HEK293 (cell line): ENCODE measurements around the gene PEX6.

Experiments
- CTCF ChIA-PET: fragments of 350-600 bp; formaldehyde crosslinking; extraction: SDS; loops from one replicate; lab custom pipeline; 2021; ENCODE audit warnings: antibody characterized with exemption; lab: Yijun Ruan, JAX
- POLR2A ChIA-PET: fragments of 300-600 bp; formaldehyde crosslinking; extraction: SDS; loops from one replicate; lab custom pipeline; 2020; ENCODE audit warnings: antibody characterized with exemption, inconsistent platforms; lab: Yijun Ruan, JAX
- H3K27ac ChIP-seq: fragments of 200-500 bp; sonication (Bioruptor generic); 2 replicates; pipeline ENCODE4 v1.5.1; 2014; ENCODE audit warnings: low read depth, low read length, control low read depth, inconsistent platforms; ENCODE audit errors: extremely low read depth
- H3K36me3 ChIP-seq, 2 experiments: fragments of 200-500 bp in 1 of 2; sonication (Bioruptor generic) in 1 of 2; 1 replicate in 1 of 2; 2 replicates in 1 of 2; pipeline ENCODE4 v1.5.1; 2014 to 2017; ENCODE audit warnings: inconsistent platforms in 2 of 2, low read length in 2 of 2; ENCODE audit not compliant: control insufficient read depth in 2 of 2, insufficient read depth in 1 of 2
- H3K4me1 ChIP-seq: fragments of 200-500 bp; sonication (Bioruptor generic); 2 replicates; pipeline ENCODE4 v1.5.1; 2014; ENCODE audit warnings: mild to moderate bottlenecking, low read length, inconsistent platforms; ENCODE audit not compliant: control insufficient read depth, insufficient read depth
- H3K4me3 ChIP-seq: 2 replicates; pipeline ENCODE4 v1.5.1; 2011; ENCODE audit warnings: low read depth, mild to moderate bottlenecking, control low read depth, low read length, moderate library complexity
- H3K9me3 ChIP-seq: fragments of 200-500 bp; sonication (Bioruptor generic); 2 replicates; pipeline ENCODE4 v1.5.1; 2014; ENCODE audit warnings: low read depth, low read length, inconsistent platforms; ENCODE audit not compliant: control insufficient read depth, insufficient read depth
- GFI1B ChIP-seq: fragments of 450-650 bp; formaldehyde crosslinking; IDR thresholded peaks from 2 replicates; pipeline ENCODE4 v1.5.1; 2016; ENCODE audit warnings: missing biosample characterization, missing genetic modification characterization
- KLF1 ChIP-seq: fragments of 450-650 bp; formaldehyde crosslinking; IDR thresholded peaks from 2 replicates; pipeline ENCODE4 v1.5.1; 2016; ENCODE audit warnings: missing biosample characterization, missing genetic modification characterization
- SP3 ChIP-seq: fragments of 450-650 bp; formaldehyde crosslinking; IDR thresholded peaks from 2 replicates; pipeline ENCODE4 v1.5.1; 2016; ENCODE audit warnings: missing biosample characterization, missing genetic modification characterization
- ZNF121 ChIP-seq: fragments of 450-650 bp; formaldehyde crosslinking; IDR thresholded peaks from 2 replicates; pipeline ENCODE4 v1.5.1; 2016; ENCODE audit warnings: missing biosample characterization, missing genetic modification characterization
- ZNF140 ChIP-seq: fragments of 450-650 bp; formaldehyde crosslinking; IDR thresholded peaks from 2 replicates; pipeline ENCODE4 v1.5.1; 2016; ENCODE audit warnings: missing biosample characterization, missing genetic modification characterization
- ZNF24 ChIP-seq: fragments of 450-650 bp; formaldehyde crosslinking; IDR thresholded peaks from 2 replicates; pipeline ENCODE4 v1.5.1; 2016; ENCODE audit warnings: missing biosample characterization, missing genetic modification characterization
- ZNF501 ChIP-seq: fragments of 450-650 bp; formaldehyde crosslinking; IDR thresholded peaks from 2 replicates; pipeline ENCODE4 v1.5.1; 2016; ENCODE audit warnings: missing biosample characterization, missing genetic modification characterization
- ZNF610 ChIP-seq: fragments of 450-650 bp; formaldehyde crosslinking; IDR thresholded peaks from 2 replicates; pipeline ENCODE4 v1.5.1; 2016; ENCODE audit warnings: missing biosample characterization, missing genetic modification characterization, borderline replicate concordance
- ZNF626 ChIP-seq: fragments of 450-650 bp; sonication (Bioruptor Pico); formaldehyde crosslinking; IDR thresholded peaks from 2 replicates; pipeline ENCODE4 v1.5.1; 2018; ENCODE audit warnings: missing biosample characterization, missing genetic modification characterization, inconsistent platforms
- ZNF629 ChIP-seq: fragments of 450-650 bp; formaldehyde crosslinking; IDR thresholded peaks from 2 replicates; pipeline ENCODE4 v1.5.1; 2017; ENCODE audit warnings: missing biosample characterization, missing genetic modification characterization
- ZNF660 ChIP-seq: fragments of 450-650 bp; IDR thresholded peaks from 2 replicates; pipeline ENCODE4 v1.5.1; 2018; ENCODE audit warnings: missing biosample characterization, mild to moderate bottlenecking, missing genetic modification characterization
- ZNF664 ChIP-seq: fragments of 450-650 bp; formaldehyde crosslinking; IDR thresholded peaks from 2 replicates; pipeline ENCODE4 v1.5.1; 2016; ENCODE audit warnings: missing biosample characterization, missing genetic modification characterization
- ZNF792 ChIP-seq: fragments of 450-650 bp; formaldehyde crosslinking; IDR thresholded peaks from 2 replicates; pipeline ENCODE4 v1.5.1; 2016; ENCODE audit warnings: missing biosample characterization, missing genetic modification characterization
- TF ChIP-seq, protein P1 (sequence below): fragments of 450-650 bp; formaldehyde crosslinking; IDR thresholded peaks from 2 replicates; pipeline ENCODE4 v1.5.1; 2016; ENCODE audit warnings: missing biosample characterization, missing genetic modification characterization
- TF ChIP-seq, protein P2 (sequence below): fragments of 450-650 bp; formaldehyde crosslinking; IDR thresholded peaks from 2 replicates; pipeline ENCODE4 v1.5.1; 2016; ENCODE audit warnings: missing biosample characterization, missing genetic modification characterization
- TF ChIP-seq, protein P3 (sequence below): fragments of 450-650 bp; formaldehyde crosslinking; IDR thresholded peaks from 2 replicates; pipeline ENCODE4 v1.5.1; 2016; ENCODE audit warnings: missing biosample characterization, missing genetic modification characterization
- TF ChIP-seq, protein P4 (sequence below): fragments of 450-650 bp; formaldehyde crosslinking; IDR thresholded peaks from 2 replicates; pipeline ENCODE4 v1.5.1; 2016; ENCODE audit warnings: missing biosample characterization, missing genetic modification characterization
- TF ChIP-seq, protein P5 (sequence below): fragments of 450-650 bp; formaldehyde crosslinking; IDR thresholded peaks from 2 replicates; pipeline ENCODE4 v1.5.1; 2017; ENCODE audit warnings: missing biosample characterization, missing genetic modification characterization
- TF ChIP-seq, protein P6 (sequence below): fragments of 450-650 bp; formaldehyde crosslinking; IDR thresholded peaks from 2 replicates; pipeline ENCODE4 v1.5.1; 2016; ENCODE audit warnings: missing biosample characterization, missing genetic modification characterization
- TF ChIP-seq, protein P7 (sequence below): fragments of 450-650 bp; formaldehyde crosslinking; IDR thresholded peaks from 2 replicates; pipeline ENCODE4 v1.5.1; 2016; ENCODE audit warnings: missing biosample characterization, missing genetic modification characterization

Gene PEX6, protein sequence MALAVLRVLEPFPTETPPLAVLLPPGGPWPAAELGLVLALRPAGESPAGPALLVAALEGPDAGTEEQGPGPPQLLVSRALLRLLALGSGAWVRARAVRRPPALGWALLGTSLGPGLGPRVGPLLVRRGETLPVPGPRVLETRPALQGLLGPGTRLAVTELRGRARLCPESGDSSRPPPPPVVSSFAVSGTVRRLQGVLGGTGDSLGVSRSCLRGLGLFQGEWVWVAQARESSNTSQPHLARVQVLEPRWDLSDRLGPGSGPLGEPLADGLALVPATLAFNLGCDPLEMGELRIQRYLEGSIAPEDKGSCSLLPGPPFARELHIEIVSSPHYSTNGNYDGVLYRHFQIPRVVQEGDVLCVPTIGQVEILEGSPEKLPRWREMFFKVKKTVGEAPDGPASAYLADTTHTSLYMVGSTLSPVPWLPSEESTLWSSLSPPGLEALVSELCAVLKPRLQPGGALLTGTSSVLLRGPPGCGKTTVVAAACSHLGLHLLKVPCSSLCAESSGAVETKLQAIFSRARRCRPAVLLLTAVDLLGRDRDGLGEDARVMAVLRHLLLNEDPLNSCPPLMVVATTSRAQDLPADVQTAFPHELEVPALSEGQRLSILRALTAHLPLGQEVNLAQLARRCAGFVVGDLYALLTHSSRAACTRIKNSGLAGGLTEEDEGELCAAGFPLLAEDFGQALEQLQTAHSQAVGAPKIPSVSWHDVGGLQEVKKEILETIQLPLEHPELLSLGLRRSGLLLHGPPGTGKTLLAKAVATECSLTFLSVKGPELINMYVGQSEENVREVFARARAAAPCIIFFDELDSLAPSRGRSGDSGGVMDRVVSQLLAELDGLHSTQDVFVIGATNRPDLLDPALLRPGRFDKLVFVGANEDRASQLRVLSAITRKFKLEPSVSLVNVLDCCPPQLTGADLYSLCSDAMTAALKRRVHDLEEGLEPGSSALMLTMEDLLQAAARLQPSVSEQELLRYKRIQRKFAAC

GRCh38 chr6:42978839-42979522 is at the start of gene PEX6:
Gene PEX6 (minus strand): TSS chr6:42979181. CDS start chr6:42979150, 31 bp downstream.
- CTCF ChIA-PET: interaction anchor here (0.5 to 1.5 kb wide), 14 partner anchors 9 to 1360 kb away, joined by 3 to 6 read pairs (median 3); partner anchors contain the start of genes CUL7, KLC4 and MRPL2
- H3K4me1 ChIP-seq: no peaks in the 10 kb centered on the region
- no peaks in the 10 kb centered on the region for H3K9me3 ChIP-seq
- peak within 1 kb of the TSS; percentile 88 for H3K4me3 ChIP-seq
- H3K27ac ChIP-seq: peak within 1 kb of the TSS; percentile 84
- POLR2A ChIA-PET: interaction anchor here (0.6 to 3.4 kb wide), 23 partner anchors 8 to 234 kb away, joined by 3 to 46 read pairs (median 4); partner anchors contain the start of genes CNPY3, CUL7, KLC4 and KLHDC3
- H3K36me3 ChIP-seq: peaks cover 5 to 12% of the 10 kb centered on the region in 2 experiments; a peak in 2 of 3 replicates
- TF ChIP-seq KLF1 (tag by site-specific recombination) (peak; percentile 6; the same call in 1 of the 2 replicates), ZNF664 (tag by site-specific recombination) (no peak), ZNF610 (tag by site-specific recombination) (no peak), ZNF792 (no peak), ZNF140 (no peak), ZNF501 (peak; percentile 83; the same call in 1 of the 2 replicates), ZNF121 (tag by site-specific recombination) (no peak), SP3 (tag by site-specific recombination) (peak; percentile 40; the same call in 1 of the 2 replicates), ZNF660 (0 out of 2 replicates have a peak, but pooled peaks have one; percentile 19), GFI1B (tag by site-specific recombination) (no peak), ZNF626 (no peak), ZNF629 (tag by site-specific recombination) (peak; percentile 87), ZNF24 (tag by site-specific recombination) (0 out of 2 replicates have a peak, but pooled peaks have one; percentile 55)
- TF ChIP-seq, protein P1, sequence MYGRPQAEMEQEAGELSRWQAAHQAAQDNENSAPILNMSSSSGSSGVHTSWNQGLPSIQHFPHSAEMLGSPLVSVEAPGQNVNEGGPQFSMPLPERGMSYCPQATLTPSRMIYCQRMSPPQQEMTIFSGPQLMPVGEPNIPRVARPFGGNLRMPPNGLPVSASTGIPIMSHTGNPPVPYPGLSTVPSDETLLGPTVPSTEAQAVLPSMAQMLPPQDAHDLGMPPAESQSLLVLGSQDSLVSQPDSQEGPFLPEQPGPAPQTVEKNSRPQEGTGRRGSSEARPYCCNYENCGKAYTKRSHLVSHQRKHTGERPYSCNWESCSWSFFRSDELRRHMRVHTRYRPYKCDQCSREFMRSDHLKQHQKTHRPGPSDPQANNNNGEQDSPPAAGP (tag by site-specific recombination): 0 out of 2 replicates have a peak, but pooled peaks have one; percentile 33
- TF ChIP-seq, protein P2, sequence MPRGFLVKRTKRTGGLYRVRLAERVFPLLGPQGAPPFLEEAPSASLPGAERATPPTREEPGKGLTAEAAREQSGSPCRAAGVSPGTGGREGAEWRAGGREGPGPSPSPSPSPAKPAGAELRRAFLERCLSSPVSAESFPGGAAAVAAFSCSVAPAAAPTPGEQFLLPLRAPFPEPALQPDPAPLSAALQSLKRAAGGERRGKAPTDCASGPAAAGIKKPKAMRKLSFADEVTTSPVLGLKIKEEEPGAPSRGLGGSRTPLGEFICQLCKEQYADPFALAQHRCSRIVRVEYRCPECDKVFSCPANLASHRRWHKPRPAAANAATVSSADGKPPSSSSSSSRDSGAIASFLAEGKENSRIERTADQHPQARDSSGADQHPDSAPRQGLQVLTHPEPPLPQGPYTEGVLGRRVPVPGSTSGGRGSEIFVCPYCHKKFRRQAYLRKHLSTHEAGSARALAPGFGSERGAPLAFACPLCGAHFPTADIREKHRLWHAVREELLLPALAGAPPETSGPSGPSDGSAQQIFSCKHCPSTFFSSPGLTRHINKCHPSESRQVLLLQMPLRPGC (tag by site-specific recombination): no peak
- TF ChIP-seq, protein P3, sequence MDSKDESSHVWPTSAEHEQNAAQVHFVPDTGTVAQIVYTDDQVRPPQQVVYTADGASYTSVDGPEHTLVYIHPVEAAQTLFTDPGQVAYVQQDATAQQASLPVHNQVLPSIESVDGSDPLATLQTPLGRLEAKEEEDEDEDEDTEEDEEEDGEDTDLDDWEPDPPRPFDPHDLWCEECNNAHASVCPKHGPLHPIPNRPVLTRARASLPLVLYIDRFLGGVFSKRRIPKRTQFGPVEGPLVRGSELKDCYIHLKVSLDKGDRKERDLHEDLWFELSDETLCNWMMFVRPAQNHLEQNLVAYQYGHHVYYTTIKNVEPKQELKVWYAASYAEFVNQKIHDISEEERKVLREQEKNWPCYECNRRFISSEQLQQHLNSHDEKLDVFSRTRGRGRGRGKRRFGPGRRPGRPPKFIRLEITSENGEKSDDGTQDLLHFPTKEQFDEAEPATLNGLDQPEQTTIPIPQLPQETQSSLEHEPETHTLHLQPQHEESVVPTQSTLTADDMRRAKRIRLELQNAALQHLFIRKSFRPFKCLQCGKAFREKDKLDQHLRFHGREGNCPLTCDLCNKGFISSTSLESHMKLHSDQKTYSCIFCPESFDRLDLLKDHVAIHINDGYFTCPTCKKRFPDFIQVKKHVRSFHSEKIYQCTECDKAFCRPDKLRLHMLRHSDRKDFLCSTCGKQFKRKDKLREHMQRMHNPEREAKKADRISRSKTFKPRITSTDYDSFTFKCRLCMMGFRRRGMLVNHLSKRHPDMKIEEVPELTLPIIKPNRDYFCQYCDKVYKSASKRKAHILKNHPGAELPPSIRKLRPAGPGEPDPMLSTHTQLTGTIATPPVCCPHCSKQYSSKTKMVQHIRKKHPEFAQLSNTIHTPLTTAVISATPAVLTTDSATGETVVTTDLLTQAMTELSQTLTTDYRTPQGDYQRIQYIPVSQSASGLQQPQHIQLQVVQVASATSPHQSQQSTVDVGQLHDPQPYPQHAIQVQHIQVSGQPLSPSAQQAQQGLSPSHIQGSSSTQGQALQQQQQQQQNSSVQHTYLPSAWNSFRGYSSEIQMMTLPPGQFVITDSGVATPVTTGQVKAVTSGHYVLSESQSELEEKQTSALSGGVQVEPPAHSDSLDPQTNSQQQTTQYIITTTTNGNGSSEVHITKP (tag by site-specific recombination): peak; percentile 96
- TF ChIP-seq, protein P4, sequence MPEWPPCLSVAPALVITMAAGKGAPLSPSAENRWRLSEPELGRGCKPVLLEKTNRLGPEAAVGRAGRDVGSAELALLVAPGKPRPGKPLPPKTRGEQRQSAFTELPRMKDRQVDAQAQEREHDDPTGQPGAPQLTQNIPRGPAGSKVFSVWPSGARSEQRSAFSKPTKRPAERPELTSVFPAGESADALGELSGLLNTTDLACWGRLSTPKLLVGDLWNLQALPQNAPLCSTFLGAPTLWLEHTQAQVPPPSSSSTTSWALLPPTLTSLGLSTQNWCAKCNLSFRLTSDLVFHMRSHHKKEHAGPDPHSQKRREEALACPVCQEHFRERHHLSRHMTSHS: no peak
- TF ChIP-seq, protein P5, sequence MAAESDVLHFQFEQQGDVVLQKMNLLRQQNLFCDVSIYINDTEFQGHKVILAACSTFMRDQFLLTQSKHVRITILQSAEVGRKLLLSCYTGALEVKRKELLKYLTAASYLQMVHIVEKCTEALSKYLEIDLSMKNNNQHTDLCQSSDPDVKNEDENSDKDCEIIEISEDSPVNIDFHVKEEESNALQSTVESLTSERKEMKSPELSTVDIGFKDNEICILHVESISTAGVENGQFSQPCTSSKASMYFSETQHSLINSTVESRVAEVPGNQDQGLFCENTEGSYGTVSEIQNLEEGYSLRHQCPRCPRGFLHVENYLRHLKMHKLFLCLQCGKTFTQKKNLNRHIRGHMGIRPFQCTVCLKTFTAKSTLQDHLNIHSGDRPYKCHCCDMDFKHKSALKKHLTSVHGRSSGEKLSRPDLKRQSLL: peak; percentile 88
- TF ChIP-seq, protein P6, sequence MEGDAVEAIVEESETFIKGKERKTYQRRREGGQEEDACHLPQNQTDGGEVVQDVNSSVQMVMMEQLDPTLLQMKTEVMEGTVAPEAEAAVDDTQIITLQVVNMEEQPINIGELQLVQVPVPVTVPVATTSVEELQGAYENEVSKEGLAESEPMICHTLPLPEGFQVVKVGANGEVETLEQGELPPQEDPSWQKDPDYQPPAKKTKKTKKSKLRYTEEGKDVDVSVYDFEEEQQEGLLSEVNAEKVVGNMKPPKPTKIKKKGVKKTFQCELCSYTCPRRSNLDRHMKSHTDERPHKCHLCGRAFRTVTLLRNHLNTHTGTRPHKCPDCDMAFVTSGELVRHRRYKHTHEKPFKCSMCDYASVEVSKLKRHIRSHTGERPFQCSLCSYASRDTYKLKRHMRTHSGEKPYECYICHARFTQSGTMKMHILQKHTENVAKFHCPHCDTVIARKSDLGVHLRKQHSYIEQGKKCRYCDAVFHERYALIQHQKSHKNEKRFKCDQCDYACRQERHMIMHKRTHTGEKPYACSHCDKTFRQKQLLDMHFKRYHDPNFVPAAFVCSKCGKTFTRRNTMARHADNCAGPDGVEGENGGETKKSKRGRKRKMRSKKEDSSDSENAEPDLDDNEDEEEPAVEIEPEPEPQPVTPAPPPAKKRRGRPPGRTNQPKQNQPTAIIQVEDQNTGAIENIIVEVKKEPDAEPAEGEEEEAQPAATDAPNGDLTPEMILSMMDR (tag by site-specific recombination): no peak
- TF ChIP-seq, protein P7, sequence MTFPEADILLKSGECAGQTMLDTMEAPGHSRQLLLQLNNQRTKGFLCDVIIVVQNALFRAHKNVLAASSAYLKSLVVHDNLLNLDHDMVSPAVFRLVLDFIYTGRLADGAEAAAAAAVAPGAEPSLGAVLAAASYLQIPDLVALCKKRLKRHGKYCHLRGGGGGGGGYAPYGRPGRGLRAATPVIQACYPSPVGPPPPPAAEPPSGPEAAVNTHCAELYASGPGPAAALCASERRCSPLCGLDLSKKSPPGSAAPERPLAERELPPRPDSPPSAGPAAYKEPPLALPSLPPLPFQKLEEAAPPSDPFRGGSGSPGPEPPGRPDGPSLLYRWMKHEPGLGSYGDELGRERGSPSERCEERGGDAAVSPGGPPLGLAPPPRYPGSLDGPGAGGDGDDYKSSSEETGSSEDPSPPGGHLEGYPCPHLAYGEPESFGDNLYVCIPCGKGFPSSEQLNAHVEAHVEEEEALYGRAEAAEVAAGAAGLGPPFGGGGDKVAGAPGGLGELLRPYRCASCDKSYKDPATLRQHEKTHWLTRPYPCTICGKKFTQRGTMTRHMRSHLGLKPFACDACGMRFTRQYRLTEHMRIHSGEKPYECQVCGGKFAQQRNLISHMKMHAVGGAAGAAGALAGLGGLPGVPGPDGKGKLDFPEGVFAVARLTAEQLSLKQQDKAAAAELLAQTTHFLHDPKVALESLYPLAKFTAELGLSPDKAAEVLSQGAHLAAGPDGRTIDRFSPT (tag by site-specific recombination): no peak
